HG02759 (cell line): ENCODE measurements around the gene CIDEA.

Experiments used
- ATAC-seq: cut with Tn5 transposase; IDR thresholded peaks from one replicate; pipeline ENCODE4 v1.9.1; 2021; ENCODE audit warnings: mild to moderate bottlenecking, moderate library complexity; ENCODE audit not compliant: unreplicated experiment

CIDEA gene

GRCh38 chr18:12296457-12296856 lies 42.3 kb downstream of the CIDEA start:
- no peak for ATAC-seq

GRCh38 chr18:12299862-12300261 lies 45.7 kb downstream of the CIDEA start:
- ATAC-seq: no peak

DNA sequence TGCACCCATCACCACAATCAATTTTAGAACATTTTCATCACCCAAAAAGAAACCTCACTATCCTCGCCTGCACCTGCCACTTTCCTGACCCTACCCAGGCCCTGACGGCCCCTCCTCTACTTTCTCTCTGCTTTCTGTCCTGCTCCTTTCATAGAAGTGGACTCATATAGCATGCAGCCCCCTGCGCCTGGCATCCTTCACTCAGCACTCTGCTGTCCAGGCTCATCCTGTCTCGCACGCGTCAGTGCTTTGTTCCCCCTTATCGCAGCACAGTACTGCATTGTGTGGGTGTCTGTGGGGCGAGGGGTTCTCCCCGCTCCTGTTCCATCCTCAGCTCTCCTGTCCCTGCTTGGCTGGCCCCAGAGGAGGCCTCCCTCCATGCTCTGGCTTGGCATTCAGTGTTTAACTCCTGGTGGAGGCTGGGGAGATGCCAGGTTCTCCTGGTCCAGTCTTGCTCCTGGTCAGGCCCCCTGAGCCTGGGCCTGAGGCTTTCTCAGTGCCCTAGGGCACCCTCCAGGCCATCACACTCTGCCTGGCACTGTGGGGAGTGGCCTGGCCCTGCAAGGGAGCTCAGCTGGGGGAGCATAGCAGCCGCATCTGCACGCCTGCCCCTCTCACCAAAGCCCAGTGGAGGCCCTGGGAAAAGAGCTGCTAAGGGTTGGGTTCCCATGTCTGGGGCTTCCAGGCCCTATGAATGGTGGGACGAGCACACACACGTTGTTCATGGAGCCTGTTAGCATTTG lies 47.3 kb downstream of the CIDEA start:
- no peak for ATAC-seq

DNA sequence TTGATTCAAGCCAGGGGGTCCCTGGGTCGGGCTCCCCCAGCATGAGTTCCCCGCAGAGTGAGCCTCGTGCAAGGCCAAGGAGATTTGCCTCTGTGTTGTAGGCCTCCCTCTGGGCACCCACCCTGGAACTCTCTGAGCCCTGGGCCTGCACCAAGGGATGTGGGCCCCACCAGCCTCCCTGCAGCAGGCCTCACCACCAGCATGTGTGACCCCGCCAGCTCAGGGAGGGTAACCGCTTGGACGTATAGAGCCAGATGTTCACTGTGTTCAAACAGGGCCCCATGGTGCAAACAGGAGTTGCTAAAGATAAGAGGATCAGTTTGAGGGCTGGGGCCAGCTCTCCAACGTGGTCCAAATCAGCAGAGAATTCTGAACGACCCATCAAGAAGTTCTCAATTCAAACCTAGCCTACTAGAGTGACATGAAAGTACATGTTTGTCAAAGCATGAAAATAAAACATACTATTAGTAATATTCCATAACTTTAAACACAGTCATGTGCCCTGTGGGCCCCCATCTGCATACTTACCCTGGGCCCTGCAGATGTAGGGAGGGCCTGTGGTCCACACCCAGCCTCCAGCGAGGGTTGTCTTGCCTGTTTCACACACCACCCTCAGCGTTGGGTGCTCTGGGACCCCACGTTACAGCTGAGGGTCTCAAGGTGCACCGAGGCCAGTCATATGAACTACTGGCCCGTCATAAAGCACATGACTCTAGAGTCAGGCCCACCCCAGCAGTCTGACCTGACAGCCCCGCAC lies 48.4 kb downstream of the CIDEA start:
- no peak for ATAC-seq

DNA sequence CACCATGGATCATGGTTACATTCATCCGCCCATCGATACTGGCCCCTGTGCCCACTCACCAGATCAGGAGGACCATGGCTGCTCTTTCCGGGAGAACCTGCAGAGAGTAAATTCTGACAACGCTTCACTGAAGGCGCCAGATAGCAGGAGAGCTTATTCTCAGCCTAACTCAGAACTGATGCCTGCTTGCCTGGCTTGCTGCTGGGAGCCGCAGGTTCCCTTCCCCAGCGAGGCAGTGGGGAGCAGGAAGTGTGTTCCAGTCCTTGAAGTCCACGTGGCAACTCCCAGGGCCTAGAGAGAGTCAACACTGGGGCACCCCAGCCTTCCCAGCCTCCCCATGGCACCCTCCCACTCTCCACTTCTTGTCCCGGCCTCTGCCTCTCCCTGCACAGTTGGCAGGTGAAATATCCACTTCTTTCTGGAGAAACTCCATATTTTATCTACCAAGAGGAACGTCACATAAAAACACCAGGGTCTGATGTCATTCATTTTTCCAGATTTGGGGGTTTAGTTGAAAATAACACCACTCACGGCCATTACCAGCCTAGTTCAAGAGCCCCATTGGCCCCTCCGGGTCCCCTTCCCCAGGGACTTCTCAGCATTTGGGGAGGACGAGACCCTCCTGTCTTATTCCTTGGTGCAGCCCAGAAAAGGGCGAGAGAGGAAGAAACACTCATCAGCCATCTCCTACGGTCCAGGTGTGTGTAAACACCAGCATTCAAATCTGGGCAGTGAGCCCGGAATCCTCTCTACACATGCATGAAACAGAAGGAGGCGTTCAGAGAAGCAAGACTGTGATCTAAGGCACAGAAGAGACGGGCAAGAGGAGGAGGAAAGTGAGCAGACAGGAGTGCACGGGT lies 50.4 kb downstream of the CIDEA start:
- ATAC-seq: no peak

GRCh38 chr18:12305211-12305610 lies 51.0 kb downstream of the CIDEA start:
- ATAC-seq: no peak

GRCh38 chr18:12305930-12306629 lies 51.9 kb downstream of the CIDEA start:
- no peak for ATAC-seq

GRCh38 chr18:12306752-12307700 lies 52.9 kb downstream of the CIDEA start:
- ATAC-seq: peak; percentile 7

GRCh38 chr18:12307701-12308385 lies 53.7 kb downstream of the CIDEA start, which contains the start of gene TUBB6:
TUBB6 (plus strand) TSS chr18:12308241; CDS start chr18:12308293, 52 bp downstream.
- ATAC-seq: peak; percentile 76

- peak; percentile 58 for ATAC-seq
Measured at GRCh38 chr18:12308386-12309100, 54.4 kb downstream of the CIDEA start.

DNA sequence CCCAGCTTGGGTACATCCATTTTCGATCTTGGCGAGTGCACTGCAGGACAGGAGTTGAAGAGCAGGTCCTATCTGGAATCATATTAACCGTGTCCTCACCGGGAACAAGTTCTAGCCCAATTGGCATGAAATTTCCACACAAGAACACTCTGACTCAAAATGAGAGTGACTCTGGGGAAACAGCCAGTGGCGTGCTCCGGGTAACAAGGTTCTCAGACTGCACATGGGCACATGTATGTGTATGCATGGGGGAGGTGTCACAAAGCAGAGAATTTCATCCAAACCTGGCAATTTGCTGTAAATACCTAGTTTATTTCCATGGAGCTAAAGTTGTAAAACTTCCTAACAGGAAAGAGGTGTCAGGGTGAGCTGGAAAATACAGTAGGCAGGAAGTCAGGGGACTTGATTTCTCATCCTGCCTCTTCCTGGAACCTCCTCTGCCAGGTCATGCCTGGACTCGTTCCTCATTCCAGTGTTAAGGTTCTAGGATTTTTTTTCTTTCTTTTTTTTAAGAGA lies 55.6 kb downstream of the CIDEA start:
- no peak for ATAC-seq

- ATAC-seq: no peak
Measured at GRCh38 chr18:12310762-12311161, 56.6 kb downstream of the CIDEA start.

DNA sequence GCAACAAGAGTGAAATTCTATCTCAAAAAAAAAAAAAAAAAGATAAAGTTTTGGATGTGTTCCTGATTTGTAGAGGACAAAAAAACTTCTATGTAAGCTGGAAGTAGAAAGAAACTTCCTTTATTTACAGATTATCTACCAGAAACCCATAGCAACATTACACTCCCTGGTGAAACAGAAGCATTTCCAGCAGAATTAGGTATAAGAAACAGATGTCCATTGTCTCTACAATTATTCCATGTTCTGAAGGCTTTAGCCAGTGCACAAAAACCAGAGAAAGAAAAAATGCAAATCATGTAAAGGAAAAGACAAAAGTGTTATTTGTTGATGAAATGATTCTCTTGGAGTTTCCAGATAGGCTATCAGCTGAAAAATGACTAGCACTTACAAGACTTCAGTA lies 58.8 kb downstream of the CIDEA start:
- ATAC-seq: no peak

DNA sequence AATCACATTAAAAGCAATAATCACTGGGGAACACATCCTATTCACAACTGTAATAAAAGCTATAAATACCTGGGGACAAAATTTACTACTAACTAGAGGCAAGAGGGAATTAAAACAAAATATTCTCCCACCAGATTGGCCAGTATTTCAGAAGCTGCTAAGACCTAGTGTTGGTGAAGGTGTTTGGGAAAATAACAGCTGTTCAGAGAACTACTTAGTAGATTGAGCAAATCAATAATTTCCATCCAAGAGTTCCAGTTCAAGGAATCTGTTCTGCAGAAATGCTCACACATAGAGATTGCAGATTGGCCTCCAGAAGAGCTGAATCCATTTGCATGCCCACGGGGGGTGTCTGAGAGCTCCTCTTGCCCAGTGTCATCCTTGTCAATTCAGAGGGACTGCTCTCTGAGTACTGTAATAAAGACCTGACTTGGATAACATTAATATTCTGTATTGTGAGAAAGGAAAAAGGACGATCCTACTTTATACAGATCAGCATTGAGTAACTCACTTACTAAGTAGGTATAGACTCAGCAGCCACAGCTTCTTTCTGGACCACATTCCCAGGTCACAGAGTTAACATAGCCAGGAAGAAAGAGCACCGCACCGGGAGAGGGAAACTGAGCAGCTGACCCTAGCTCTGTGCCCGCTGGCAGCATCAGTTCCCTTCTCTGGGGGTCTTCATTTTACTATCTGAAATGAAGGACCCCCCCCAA lies 59.5 kb downstream of the CIDEA start:
- ATAC-seq: no peak

- no peak for ATAC-seq
Measured at GRCh38 chr18:12314591-12315305, 60.6 kb downstream of the CIDEA start.

DNA sequence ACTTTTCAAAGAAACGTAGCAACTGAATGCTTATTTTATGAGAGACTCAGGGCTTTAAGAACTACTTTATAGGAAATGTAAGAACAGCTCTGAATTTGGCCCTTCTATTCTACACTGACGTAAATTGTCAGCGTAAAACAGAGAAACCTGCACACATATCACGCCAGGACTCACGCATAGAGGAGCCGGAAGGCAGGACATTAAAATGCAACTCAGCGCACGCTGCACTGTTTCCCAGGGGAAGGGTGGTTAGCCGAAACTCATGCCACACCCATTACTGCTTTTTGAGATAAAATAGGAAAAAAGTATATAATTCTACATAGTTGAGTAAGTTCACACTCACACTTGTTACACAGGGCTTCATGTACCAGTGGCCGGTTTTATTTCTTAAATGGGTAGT lies 61.3 kb downstream of the CIDEA start:
- no peak for ATAC-seq

DNA sequence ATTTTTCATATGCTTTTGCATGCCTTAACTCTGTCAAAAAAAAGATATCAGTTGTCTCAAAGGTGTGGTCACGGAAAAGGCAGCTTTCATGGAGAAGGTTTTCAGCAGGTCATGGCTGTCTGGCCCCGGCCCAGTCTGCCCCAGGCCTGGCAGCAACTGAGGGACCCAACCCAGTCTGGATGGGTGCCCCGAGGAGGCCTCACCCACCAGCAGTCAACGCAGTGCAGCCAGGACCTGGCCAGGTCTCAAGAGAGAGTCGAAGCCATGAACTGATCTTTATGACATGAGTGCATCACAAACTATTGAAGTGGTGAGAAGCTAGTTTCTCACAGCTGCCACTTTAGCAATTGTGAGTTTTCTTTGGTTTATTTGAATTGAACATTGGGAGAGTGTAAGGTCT lies 61.8 kb downstream of the CIDEA start:
- no peak for ATAC-seq
